Dedifferentiated amniotic fluid mesenchymal stem cell (primary cell): ENCODE data around the gene CHD2.
"Not testable (repeated sequence)": the region's sequence is repeated elsewhere in the genome, so short reads cannot be mapped to it uniquely, and the experiment has no call there.

Experiments
- DNase-seq: peaks from one replicate; pipeline ENCODE4 v3.0.0-alpha.2; 2016; ENCODE audit errors: extremely low spot score

The CHD2 gene

GRCh38 chr15:92906020-92906419 is 5.9 kb downstream of the CHD2 start:
- DNase-seq = no peak

- DNase-seq = no peak
These were observed 6.5 kb downstream of the CHD2 start for GRCh38 chr15:92906563-92907081.

GRCh38 chr15:92907229-92907628 is 7.1 kb downstream of the CHD2 start:
- DNase-seq = no peak

- DNase-seq = peak; percentile 56
These were observed 8.0 kb downstream of the CHD2 start for GRCh38 chr15:92907896-92908712.

- no peak for DNase-seq
These were observed 8.6 kb downstream of the CHD2 start for GRCh38 chr15:92908713-92909057.

- peak; percentile 55 for DNase-seq
These were observed 9.1 kb downstream of the CHD2 start for GRCh38 chr15:92909136-92909781.

- no peak for DNase-seq
These were observed 10.3 kb downstream of the CHD2 start for GRCh38 chr15:92910451-92910850.

GRCh38 chr15:92914103-92914499 is 14.0 kb downstream of the CHD2 start:
- DNase-seq = no peak

GRCh38 chr15:92914768-92915221 is 14.7 kb downstream of the CHD2 start:
- DNase-seq = no peak

- no peak for DNase-seq
These were observed 15.8 kb downstream of the CHD2 start for GRCh38 chr15:92915766-92916435.

- peak; percentile 95 for DNase-seq
These were observed 17.7 kb downstream of the CHD2 start for GRCh38 chr15:92917598-92918407.

GRCh38 chr15:92918881-92919280 is 18.8 kb downstream of the CHD2 start:
- DNase-seq = not testable (repeated sequence)

- DNase-seq = no peak
These were observed 20.6 kb downstream of the CHD2 start for GRCh38 chr15:92920595-92921161.

GRCh38 chr15:92921215-92922131 is 21.3 kb downstream of the CHD2 start:
- DNase-seq = no peak

GRCh38 chr15:92922418-92923002 is 22.4 kb downstream of the CHD2 start:
- no peak for DNase-seq

GRCh38 chr15:92924216-92924615 is 24.1 kb downstream of the CHD2 start:
- DNase-seq = no peak

- DNase-seq = no peak
These were observed 25.3 kb downstream of the CHD2 start for GRCh38 chr15:92925454-92925853.

- DNase-seq = no peak
These were observed 28.2 kb downstream of the CHD2 start for GRCh38 chr15:92928225-92928750.

- no peak for DNase-seq
These were observed 28.9 kb downstream of the CHD2 start for GRCh38 chr15:92929002-92929401.
